Measurements from ENCODE around the gene TLR9.

Gene TLR9

DNA sequence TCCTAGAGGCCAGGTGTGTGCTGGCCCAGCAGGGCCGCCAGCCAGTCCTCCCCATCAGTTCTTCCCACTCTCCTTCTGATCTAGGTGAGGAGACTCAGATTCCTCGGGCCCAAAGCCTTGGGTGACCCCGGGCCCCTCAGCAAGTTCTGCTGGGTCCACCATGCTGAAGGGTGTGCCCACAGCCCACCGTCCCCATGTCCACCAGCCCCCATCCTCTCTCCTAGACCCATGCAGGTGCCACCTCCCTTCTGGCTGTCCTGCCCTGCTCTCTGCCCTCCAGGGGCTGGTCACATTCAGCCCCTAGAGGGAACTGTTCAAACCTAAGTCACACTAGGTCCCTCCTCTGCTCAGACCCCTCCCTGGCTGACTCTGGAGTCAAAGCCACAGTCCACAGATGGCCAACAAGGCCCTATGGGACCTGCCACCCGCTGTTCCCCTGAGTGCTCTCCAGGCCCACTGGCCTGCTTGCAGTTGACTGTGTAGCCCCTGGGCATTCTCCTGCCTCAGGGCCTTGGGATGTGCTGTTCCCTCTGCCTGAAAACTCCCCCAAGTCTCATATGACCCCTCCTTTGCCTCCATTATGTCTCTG lies 878 bp upstream of the TLR9 start:
- no peak for TF ChIP-seq Cebpa-rat (IDR thresholded peaks at IDR 0.05)
- peak overlapping the region; percentile 97 for H3K4me2 ChIP-seq
- H3K4me1 ChIP-seq, result peaks cover 94% of the 10 kb centered on the region
- H4K20me1 ChIP-seq, result peaks cover 10% of the 10 kb centered on the region
- peak overlapping the region; percentile 82 for H3K9ac ChIP-seq
- peaks cover 57% of the 10 kb centered on the region for H3K36me3 ChIP-seq
- H3K27ac ChIP-seq, result peak overlapping the region; percentile 96
- H3K9me3 ChIP-seq, result no peaks in the 10 kb centered on the region
- no peaks in the 10 kb centered on the region for H3K27me3 ChIP-seq
- peak overlapping the region; percentile 56 for H3K4me3 ChIP-seq

DNA sequence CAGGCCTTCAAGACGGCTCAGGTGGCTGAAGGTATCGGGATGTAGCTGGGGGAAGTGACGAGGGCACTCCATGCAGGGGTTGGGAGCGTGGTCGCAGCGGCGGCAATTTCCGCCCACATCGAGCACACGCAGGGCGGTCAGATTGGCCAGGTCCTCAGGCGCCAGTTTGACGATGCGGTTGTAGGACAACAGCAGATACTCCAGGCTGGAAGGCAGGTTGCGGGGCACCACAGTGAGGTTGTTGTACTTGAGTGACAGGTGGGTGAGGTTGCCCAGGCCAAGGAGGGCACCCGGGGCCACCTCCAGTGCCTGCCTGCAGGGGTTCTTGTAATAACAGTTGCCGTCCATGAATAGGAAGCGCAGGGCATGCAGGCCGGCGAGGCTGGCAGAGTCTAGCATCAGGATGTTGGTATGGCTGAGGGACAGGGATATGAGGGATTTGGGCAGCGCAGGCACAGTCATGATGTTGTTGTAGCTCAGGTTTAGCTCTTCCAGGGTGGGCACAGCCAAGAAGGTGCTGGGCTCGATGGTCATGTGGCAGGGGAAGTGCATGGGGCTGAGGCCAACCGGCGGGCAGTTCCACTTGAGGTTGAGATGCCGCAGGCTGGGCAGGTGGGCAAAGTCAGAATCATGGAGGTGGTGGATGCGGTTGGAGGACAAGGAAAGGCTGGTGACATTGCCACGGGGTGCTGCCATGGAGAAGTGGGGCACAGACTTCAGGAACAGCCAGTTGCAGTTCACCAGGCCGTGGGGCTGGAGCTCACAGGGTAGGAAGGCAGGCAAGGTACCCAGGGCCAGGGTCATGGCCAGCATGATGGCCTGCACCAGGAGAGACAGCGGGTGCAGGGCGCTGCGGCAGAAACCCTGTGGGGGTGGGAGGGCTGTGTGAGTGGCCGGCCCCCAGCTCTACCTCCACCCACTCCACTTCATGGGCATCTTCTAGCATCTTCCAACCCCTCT lies 1.7 kb downstream of the TLR9 start:
- peaks cover 95% of the 10 kb centered on the region for H3K4me1 ChIP-seq
- peak overlapping the region; percentile 97 for H3K4me2 ChIP-seq
- peak overlapping the region; percentile 96 for H3K27ac ChIP-seq
- peak overlapping the region; percentile 82 for H3K9ac ChIP-seq
- no peaks in the 10 kb centered on the region for H4K20me1 ChIP-seq
- H3K9me3 ChIP-seq, result no peaks in the 10 kb centered on the region
- no peak for TF ChIP-seq Cebpa-rat (IDR thresholded peaks at IDR 0.05)
- no peaks in the 10 kb centered on the region for H3K27me3 ChIP-seq
- peak overlapping the region; percentile 56; the same call in 1 of the 2 replicates for H3K4me3 ChIP-seq
- H3K36me3 ChIP-seq, result peaks cover 37% of the 10 kb centered on the region

- Histone ChIP-seq H4K20me1 (no peaks in the 10 kb centered on the region), H3K27me3 (no peaks in the 10 kb centered on the region), H3K4me1 (peaks cover 95% of the 10 kb centered on the region), H3K4me2 (peak overlapping the region; percentile 97), H3K36me3 (peaks cover 25% of the 10 kb centered on the region; the same call in 1 of the 2 replicates), H3K9me3 (no peaks in the 10 kb centered on the region), H3K27ac (peak overlapping the region; percentile 96), H3K4me3 (no peak overlapping the region), H3K9ac (no peak overlapping the region)
- TF ChIP-seq Cebpa-rat (IDR thresholded peaks at IDR 0.05), result no peak
These were observed 2.9 kb downstream of the TLR9 start for GRCh38 chr3:52222319-52223221.

GRCh38 chr3:52221563-52222318 lies 3.7 kb downstream of the TLR9 start:
- no peak overlapping the region for H3K4me3 ChIP-seq

DNA sequence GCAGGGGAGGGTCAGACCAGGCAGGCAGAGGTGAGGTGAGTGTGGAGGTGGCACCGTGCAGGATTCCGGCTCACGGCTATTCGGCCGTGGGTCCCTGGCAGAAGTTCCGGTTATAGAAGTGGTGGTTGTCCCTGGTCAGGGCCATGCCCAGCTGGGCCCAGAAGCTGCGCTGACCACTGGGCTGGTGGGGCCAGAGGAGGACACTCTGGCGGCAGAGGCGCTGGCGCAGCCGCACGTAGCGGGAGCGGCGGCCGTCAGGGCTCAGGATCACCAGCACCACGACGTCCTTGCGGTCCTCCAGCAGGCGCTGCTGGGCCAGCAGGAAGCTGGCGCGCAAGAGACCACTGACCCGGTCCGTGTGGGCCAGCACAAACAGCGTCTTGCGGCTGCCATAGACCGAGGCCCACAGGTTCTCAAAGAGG lies 4.3 kb downstream of the TLR9 start:
- H3K27ac ChIP-seq, result peak overlapping the region; percentile 96
- peak overlapping the region; percentile 97 for H3K4me2 ChIP-seq
- H3K9me3 ChIP-seq, result no peaks in the 10 kb centered on the region
- no peaks in the 10 kb centered on the region for H3K27me3 ChIP-seq
- no peak for TF ChIP-seq Cebpa-rat (IDR thresholded peaks at IDR 0.05)
- peaks cover 30% of the 10 kb centered on the region; the same call in 1 of the 2 replicates for H3K36me3 ChIP-seq
- H3K4me1 ChIP-seq, result peaks cover 95% of the 10 kb centered on the region
- H4K20me1 ChIP-seq, result no peaks in the 10 kb centered on the region
- H3K9ac ChIP-seq, result 0 out of 2 replicates have a peak overlapping the region, but pooled peaks have one; percentile 24
- no peak overlapping the region for H3K4me3 ChIP-seq

More at GRCh38 chr3:52221563-52222318, 3.7 kb downstream of the TLR9 start:
- no peaks in the 10 kb centered on the region for H3K9me3 ChIP-seq
- no peak for TF ChIP-seq Cebpa-rat (IDR thresholded peaks at IDR 0.05)
- peak overlapping the region; percentile 96 for H3K27ac ChIP-seq
- H3K4me1 ChIP-seq, result peaks cover 95% of the 10 kb centered on the region
- no peaks in the 10 kb centered on the region for H4K20me1 ChIP-seq
- no peaks in the 10 kb centered on the region for H3K27me3 ChIP-seq
- peaks cover 24% of the 10 kb centered on the region; the same call in 1 of the 2 replicates for H3K36me3 ChIP-seq
- no peak overlapping the region for H3K9ac ChIP-seq
- H3K4me2 ChIP-seq, result peak overlapping the region; percentile 97

DNA sequence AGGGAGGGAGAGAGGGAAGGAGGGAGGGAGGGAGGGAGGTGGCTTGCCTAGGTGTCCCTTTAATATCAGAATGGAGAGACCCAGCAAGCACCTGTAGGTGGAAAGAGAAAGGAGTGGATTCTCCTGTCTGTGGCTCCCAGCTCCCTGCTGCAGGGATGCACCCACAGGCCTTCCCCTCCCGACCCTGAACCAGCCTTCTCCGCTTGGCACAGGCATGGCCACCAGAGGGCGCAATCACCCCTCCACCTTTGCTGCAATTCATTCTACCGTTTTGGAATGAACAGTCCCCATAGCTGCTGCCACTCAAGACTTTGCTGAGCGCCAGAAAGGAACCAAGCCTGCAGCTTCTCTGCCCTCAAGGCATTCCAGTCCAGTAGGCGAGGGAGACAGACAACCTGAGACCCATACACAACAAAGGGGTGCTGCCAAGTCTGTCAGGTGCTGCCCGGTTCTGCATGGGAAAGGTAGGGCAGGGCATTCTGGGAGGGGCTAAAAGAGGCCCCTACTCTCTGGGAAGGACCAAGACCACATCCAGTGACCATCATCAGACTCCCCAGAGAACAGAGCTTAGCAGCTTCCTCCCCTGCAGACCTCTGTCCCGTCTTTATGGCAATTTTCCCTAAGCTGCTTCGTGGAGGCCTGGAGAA lies 4.9 kb downstream of the TLR9 start:
- H3K27ac ChIP-seq, result peak overlapping the region; percentile 96
- no peaks in the 10 kb centered on the region for H3K27me3 ChIP-seq
- H3K9me3 ChIP-seq, result no peaks in the 10 kb centered on the region
- no peak for TF ChIP-seq Cebpa-rat (IDR thresholded peaks at IDR 0.05)
- H3K4me1 ChIP-seq, result peaks cover 94% of the 10 kb centered on the region
- H3K4me2 ChIP-seq, result peak overlapping the region; percentile 97
- 0 out of 2 replicates have a peak overlapping the region, but pooled peaks have one; percentile 24 for H3K9ac ChIP-seq
- peaks cover 36% of the 10 kb centered on the region for H3K36me3 ChIP-seq
- no peaks in the 10 kb centered on the region for H4K20me1 ChIP-seq
- no peak overlapping the region for H3K4me3 ChIP-seq

DNA sequence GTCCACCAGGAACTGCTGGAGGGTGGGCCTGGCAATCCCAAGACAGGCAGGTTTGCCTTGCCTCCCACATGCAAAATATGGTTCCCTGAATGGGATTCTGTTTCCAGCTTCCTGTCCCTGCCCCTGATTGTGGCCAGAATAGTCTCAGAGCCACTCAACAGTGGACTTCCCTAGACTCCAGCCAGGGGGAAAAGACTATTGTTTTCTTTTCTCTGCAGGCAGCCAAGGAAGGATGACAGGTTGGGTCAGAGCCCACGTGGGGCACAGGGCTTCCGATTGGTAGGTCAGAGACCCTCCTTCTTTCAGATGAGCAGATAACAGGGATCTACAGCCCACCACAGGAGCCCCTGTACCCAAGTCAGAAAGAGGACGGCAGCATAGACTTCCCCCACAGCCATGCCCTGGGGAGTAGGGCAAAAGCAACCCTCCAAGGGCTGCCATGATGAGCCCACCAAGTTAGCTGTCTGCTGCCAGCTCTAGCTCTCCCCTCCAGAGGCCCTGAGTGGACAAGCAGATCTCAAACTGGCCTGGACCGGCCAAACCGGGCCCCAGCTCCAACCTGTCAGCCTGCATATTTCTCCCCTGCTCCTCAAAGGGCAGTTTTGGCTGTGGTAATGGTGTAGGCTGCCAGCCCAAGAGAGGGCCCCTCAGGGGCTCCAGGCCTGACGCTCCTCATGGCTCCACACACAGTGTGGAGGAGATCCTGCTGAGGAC lies 6.4 kb downstream of the TLR9 start:
- Histone ChIP-seq H3K4me3 (peak overlapping the region; percentile 6; the same call in 1 of the 2 replicates), H3K9ac (peak overlapping the region; percentile 7; the same call in 1 of the 2 replicates), H3K4me1 (peaks cover 81% of the 10 kb centered on the region), H3K9me3 (no peaks in the 10 kb centered on the region), H3K4me2 (peak overlapping the region; percentile 80), H3K36me3 (peaks cover 50% of the 10 kb centered on the region), H3K27me3 (no peaks in the 10 kb centered on the region), H3K27ac (peak overlapping the region; percentile 57), H4K20me1 (no peaks in the 10 kb centered on the region)
- no peak for TF ChIP-seq Cebpa-rat (IDR thresholded peaks at IDR 0.05)

DNA sequence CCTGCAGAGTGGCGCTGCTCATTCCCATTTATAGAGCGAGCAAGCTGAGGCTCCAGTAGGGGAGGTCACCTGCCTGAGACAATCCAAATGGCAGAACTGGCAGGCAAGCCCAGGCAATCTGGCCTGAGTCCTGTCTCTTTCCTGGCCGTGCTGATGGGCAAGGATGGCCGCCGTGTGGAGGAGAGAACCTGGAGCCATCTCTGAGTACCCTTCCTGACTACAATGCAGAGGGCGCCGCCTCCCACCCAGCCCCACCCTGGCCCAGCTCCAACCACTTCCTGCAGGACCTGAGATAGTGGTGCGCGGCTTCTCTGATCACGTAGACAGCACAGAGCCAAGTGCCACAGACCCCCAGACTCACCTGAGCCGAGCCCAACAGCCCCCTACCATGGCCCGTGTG lies 7.0 kb downstream of the TLR9 start:
- Histone ChIP-seq H3K4me2 (peak overlapping the region; percentile 80), H4K20me1 (no peaks in the 10 kb centered on the region)

More for the DNA sequence above, 7.0 kb downstream of the TLR9 start:
- 0 out of 2 replicates have a peak overlapping the region, but pooled peaks have one; percentile 7 for H3K9ac ChIP-seq
- H3K9me3 ChIP-seq, result no peaks in the 10 kb centered on the region
- H3K27me3 ChIP-seq, result no peaks in the 10 kb centered on the region
- H3K36me3 ChIP-seq, result peaks cover 57% of the 10 kb centered on the region
- peaks cover 75% of the 10 kb centered on the region for H3K4me1 ChIP-seq
- no peak for TF ChIP-seq Cebpa-rat (IDR thresholded peaks at IDR 0.05)
- H3K4me3 ChIP-seq, result peak overlapping the region; percentile 6; the same call in 1 of the 2 replicates
- peak overlapping the region; percentile 59 for H3K27ac ChIP-seq

All from BLaER1 (cell line).